HCT116 (cell line): ENCODE data around the gene GADD45G. TPM values are rescaled to one million over a fixed set of nuclear protein-coding genes. Genes with fewer than 3 reads are reported as not detected.
A peak's percentile ranks its signal among the peaks of the same experiment; 100 is the strongest.

ENCODE experiments used
- ATAC-seq: fragments of 200-7000 bp; cut with Tn5 transposase; 2 replicates; pipeline ENCODE4 v1.9.1; 2020; ENCODE audit warnings: mild to moderate bottlenecking, moderate library complexity
- BruUV-seq: library from RNA; stranded (reverse); fragments of 400-500 nt; replicated peaks from 2 replicates; lab custom pipeline; 2021; lab: Mats Ljungman, UMichigan
- CTCF ChIA-PET: fragments of 300-600 bp; sonication (Branson Sonifier 250); formaldehyde crosslinking; loops from one replicate; lab custom pipeline; 2021; ENCODE audit warnings: antibody characterized with exemption; lab: Charles Lee
- POLR2A ChIA-PET: fragments of 300-600, 350-600 bp; sonication (Branson Sonifier 250); formaldehyde crosslinking; loops from one replicate; lab custom pipeline; 2021; ENCODE audit warnings: antibody characterized with exemption; lab: Charles Lee
- RAD21 ChIA-PET, 2 experiments: fragments of 300-600 bp; sonication (Branson Sonifier 250); formaldehyde crosslinking; loops; one replicate each; lab custom pipeline; 2023; ENCODE audit warnings: low total read pairs in 2 of 2; ENCODE audit not compliant: uncharacterized antibody in 2 of 2, unreplicated experiment in 2 of 2, low non-redundant PET in 1 of 2; lab: Charles Lee
- DNase-seq: peaks from one replicate; pipeline ENCODE4 v3.0.0-alpha.2; 2010; ENCODE audit warnings: low read depth, low spot score
- H2AFZ ChIP-seq: fragments of 200-600 bp; shearing (Covaris generic), sonication (generic); 2 replicates; pipeline ENCODE4 v1.6.1; 2017; ENCODE audit warnings: low read depth, mixed run types, mixed read lengths, antibody characterized with exemption, low read length; ENCODE audit not compliant: poor library complexity, severe bottlenecking
- H3K27ac ChIP-seq: 2 replicates; pipeline ENCODE4 v1.5.1; 2012; ENCODE audit warnings: low read depth, low read length
- H3K27me3 ChIP-seq: fragments of 200-600 bp; sonication (generic); 2 replicates; pipeline ENCODE4 v1.6.1; 2016; ENCODE audit warnings: mixed run types, low read length, mixed read lengths; ENCODE audit not compliant: insufficient read depth
- H3K36me3 ChIP-seq, 2 experiments: fragments of 200-500 bp in 1 of 2; fragments of 200-600 bp in 1 of 2; sonication (Bioruptor generic) in 1 of 2; sonication (generic) in 1 of 2; 2 replicates each; pipeline versions ENCODE4 v1.5.1 to v1.6.1; 2014 to 2016; ENCODE audit warnings: low read length in 2 of 2, inconsistent platforms in 1 of 2, mixed read lengths in 1 of 2, mixed run types in 1 of 2; ENCODE audit not compliant: insufficient read depth in 2 of 2, control insufficient read depth in 1 of 2
- H3K4me1 ChIP-seq, 2 experiments: fragments of 200-600 bp in 1 of 2; sonication (generic) in 1 of 2; 2 replicates each; pipeline versions ENCODE4 v1.5.1 to v1.6.1; 2012 to 2017; ENCODE audit warnings: low read length in 2 of 2, inconsistent platforms in 1 of 2, mild to moderate bottlenecking in 1 of 2, mixed read lengths in 1 of 2, mixed run types in 1 of 2, moderate library complexity in 1 of 2; ENCODE audit not compliant: insufficient read depth in 2 of 2, control insufficient read depth in 1 of 2
- H3K4me2 ChIP-seq: fragments of 200-600 bp; sonication (generic); 2 replicates; pipeline ENCODE4 v1.6.1; 2017; ENCODE audit warnings: mixed run types, low read length, mixed read lengths
- H3K4me3 ChIP-seq, 2 experiments: fragments of 200-600 bp in 1 of 2; sonication (generic) in 1 of 2; replicated peaks in 1 of 2; 2 replicates each; pipeline ENCODE4 v1.5.1; 2011 to 2016; ENCODE audit warnings: low read length in 2 of 2, control low read depth in 1 of 2, low read depth in 1 of 2, mild to moderate bottlenecking in 1 of 2, mixed read lengths in 1 of 2, mixed run types in 1 of 2
- H3K79me2 ChIP-seq: fragments of 200-600 bp; sonication (generic); 2 replicates; pipeline ENCODE4 v1.6.1; 2017; ENCODE audit warnings: mild to moderate bottlenecking, mixed run types, low read length, moderate library complexity, mixed read lengths; ENCODE audit not compliant: insufficient read depth
- H3K9ac ChIP-seq: fragments of 200-600 bp; sonication (generic); 2 replicates; pipeline ENCODE4 v1.6.1; 2016; ENCODE audit warnings: low read length, mixed read lengths
- H3K9me2 ChIP-seq: fragments of 200-600 bp; sonication (generic), shearing (Covaris generic); 2 replicates; pipeline ENCODE4 v1.6.1; 2017; ENCODE audit warnings: mixed run types, mild to moderate bottlenecking, moderate library complexity; ENCODE audit not compliant: insufficient read depth
- H3K9me3 ChIP-seq, 2 experiments: fragments of 200-500 bp in 1 of 2; fragments of 200-600 bp in 1 of 2; sonication (Bioruptor generic) in 1 of 2; sonication (generic) in 1 of 2; 2 replicates each; pipeline ENCODE4 v1.6.1; 2014 to 2017; ENCODE audit warnings: low read length in 2 of 2, mixed read lengths in 2 of 2, inconsistent platforms in 1 of 2, low read depth in 1 of 2, mild to moderate bottlenecking in 1 of 2, mixed run types in 1 of 2, moderate library complexity in 1 of 2; ENCODE audit not compliant: control insufficient read depth in 1 of 2, insufficient read depth in 1 of 2
- H4K20me1 ChIP-seq: fragments of 200-600 bp; sonication (generic), shearing (Covaris generic); 2 replicates; pipeline ENCODE4 v1.6.1; 2017; ENCODE audit warnings: mixed run types, mild to moderate bottlenecking, moderate library complexity; ENCODE audit not compliant: insufficient read depth
- CEBPB ChIP-seq: IDR thresholded peaks from 2 replicates; pipeline ENCODE4 v1.6.1; 2012; ENCODE audit warnings: low read depth
- CTCF ChIP-seq, 3 experiments: fragments of 200-600 bp in 1 of 3; sonication (generic) in 1 of 3; IDR thresholded peaks in 2 of 3; conservative IDR thresholded peaks in 1 of 3; 2 replicates each; pipeline ENCODE4 v1.5.1; 2012 to 2017; ENCODE audit warnings: low read depth in 2 of 3, low read length in 2 of 3, antibody characterized with exemption in 1 of 3, borderline replicate concordance in 1 of 3, control low read depth in 1 of 3, mild to moderate bottlenecking in 1 of 3, mixed read lengths in 1 of 3, mixed run types in 1 of 3, moderate library complexity in 1 of 3; ENCODE audit not compliant: insufficient read depth in 1 of 3
- EZH2phosphoT487 ChIP-seq: fragments of 200-600 bp; IDR thresholded peaks from 2 replicates; pipeline ENCODE4 v1.6.1; 2018; ENCODE audit warnings: antibody characterized with exemption, borderline replicate concordance
- JUND ChIP-seq: IDR thresholded peaks from 2 replicates; pipeline ENCODE4 v1.6.1; 2012
- POLR2AphosphoS5 ChIP-seq: IDR thresholded peaks from 2 replicates; pipeline ENCODE4 v1.6.1; 2011; ENCODE audit warnings: mild to moderate bottlenecking, low read depth, low read length, moderate library complexity
- RAD21 ChIP-seq: IDR thresholded peaks from 2 replicates; pipeline ENCODE4 v1.6.1; 2012; ENCODE audit warnings: low read depth, mild to moderate bottlenecking
- YY1 ChIP-seq: IDR thresholded peaks from 2 replicates; pipeline ENCODE4 v1.6.1; 2011; ENCODE audit warnings: low read length, low read depth, moderate library complexity, mild to moderate bottlenecking; ENCODE audit not compliant: insufficient replicate concordance; ENCODE audit errors: extremely low read depth
- ZFX ChIP-seq: fragments of 450-650 bp; IDR thresholded peaks from 2 replicates; pipeline ENCODE4 v1.6.1; 2017
- ZNF274 ChIP-seq: fragments of 200-500 bp; sonication (Bioruptor generic); IDR thresholded peaks from 2 replicates; pipeline ENCODE4 v1.6.1; 2014; ENCODE audit warnings: mild to moderate bottlenecking, low read depth, low read length, inconsistent platforms
- intact Hi-C: fragments of 100-400 bp; cut with micrococcal nuclease; formaldehyde crosslinking; loops from 2 replicates; pipeline ENCODE4 v1.10.0; 2022
- total RNA-seq: library from RNA; stranded (reverse); gene quantifications from one replicate; pipeline ENCODE4 v1.2.1, GENCODE V29; 2021; ENCODE audit not compliant: unreplicated experiment
- TF ChIP-seq, protein P1 (sequence below): IDR thresholded peaks from 2 replicates; pipeline ENCODE4 v1.6.1; 2012

Gene GADD45G
- total RNA-seq, 1 experiment from 2014 or later = not detected

- ChIA-PET CTCF (interaction anchor here (1.0 to 2.2 kb wide), 6 partner anchors 12 to 530 kb away, joined by 3 to 15 read pairs (median 5); no protein-coding TSS in a partner anchor), POLR2A (interaction anchor here (0.9 kb wide), 1 partner anchor 525 kb away, joined by 3 read pairs; no protein-coding TSS in a partner anchor), RAD21 (interaction anchor here (0.5 to 0.7 kb wide), 2 partner anchors 229 to 526 kb away, joined by 3 read pairs; no protein-coding TSS in a partner anchor)
- ATAC-seq (no peak), DNase-seq (peak; percentile 18)
- Histone ChIP-seq H3K27me3 (peaks cover 43% of the 10 kb centered on the region), H4K20me1 (no peaks in the 10 kb centered on the region; the same call in 1 of the 2 replicates), H3K9me2 (no peaks in the 10 kb centered on the region), H3K36me3 (no peaks in the 10 kb centered on the region), H3K4me3 (no peak overlapping the region), H3K79me2 (no peaks in the 10 kb centered on the region), H3K27ac (no peak overlapping the region), H3K4me1 (no peaks in the 10 kb centered on the region), H3K4me2 (no peak overlapping the region), H2AFZ (no peak overlapping the region), H3K9me3 (no peaks in the 10 kb centered on the region), H3K9ac (no peak overlapping the region)
- BruUV-seq = no TSS peak
- intact Hi-C loops = no loop called here
- TF ChIP-seq ZFX = no peak
- no peak for TF ChIP-seq CEBPB
- no peak for TF ChIP-seq ZNF274
- TF ChIP-seq, protein P1, sequence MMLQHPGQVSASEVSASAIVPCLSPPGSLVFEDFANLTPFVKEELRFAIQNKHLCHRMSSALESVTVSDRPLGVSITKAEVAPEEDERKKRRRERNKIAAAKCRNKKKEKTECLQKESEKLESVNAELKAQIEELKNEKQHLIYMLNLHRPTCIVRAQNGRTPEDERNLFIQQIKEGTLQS = no peak
- TF ChIP-seq POLR2AphosphoS5 = no peak
- peak; percentile 34 to 64 (median 50); a peak in 4 of 6 replicates for TF ChIP-seq CTCF (IDR thresholded peaks at IDR 0.05 in 2 of 3, conservative IDR thresholded peaks at IDR 0.05 in 1 of 3; ENCODE audit: borderline replicate concordance in 1 of 3, insufficient read depth in 1 of 3, low read depth in 2 of 3, low read length in 2 of 3)
- no peak for TF ChIP-seq JUND
- TF ChIP-seq YY1 = no peak
- TF ChIP-seq RAD21 = peak; percentile 62
- no peak for TF ChIP-seq EZH2phosphoT487
These were observed 28.4 kb upstream of the GADD45G start for GRCh38 chr9:89576404-89576839.
